Right lobe of liver (tissue), 6 donors: ENCODE results near the gene TSPAN9. TPM values are rescaled to one million over a fixed set of nuclear protein-coding genes. Genes with fewer than 3 reads are reported as not detected.

Experiments used
- ATAC-seq, 4 donors: fragments of 200-7000 bp; cut with Tn5 transposase; one replicate each; pipeline ENCODE4 v1.9.1; 2020; ENCODE audit warnings: mild to moderate bottlenecking in 4 of 4, moderate library complexity in 4 of 4
- DNase-seq, 3 donors: peaks; one replicate each; pipeline ENCODE4 v3.0.0-alpha.2; 2020
- H3K27ac ChIP-seq, 3 donors: fragments of 200-600 bp; one replicate each; pipeline ENCODE4 v1.8.0; 2022
- H3K27me3 ChIP-seq, 2 donors: fragments of 200-600 bp; one replicate each; pipeline ENCODE4 v1.8.0; 2022
- H3K36me3 ChIP-seq, 4 donors: fragments of 200-600 bp; sonication (generic) in 1 of 4; one replicate each; pipeline versions ENCODE4 v1.5.1 to v1.8.0; 2017 to 2022; ENCODE audit warnings: control low read depth in 1 of 4
- H3K4me1 ChIP-seq, 4 donors: fragments of 200-600 bp; sonication (generic) in 1 of 4; one replicate each; pipeline versions ENCODE4 v1.5.1 to v1.8.0; 2017 to 2022; ENCODE audit warnings: control low read depth in 1 of 4
- H3K4me3 ChIP-seq, 3 donors: fragments of 200-600 bp; one replicate each; pipeline ENCODE4 v1.8.0; 2022
- H3K9me3 ChIP-seq, 4 donors: fragments of 200-600 bp; sonication (generic) in 1 of 4; one replicate each; pipeline versions ENCODE4 v1.5.1 to v1.8.0; 2017 to 2022; ENCODE audit warnings: control low read depth in 1 of 4
- POLR2A ChIP-seq: fragments of 450-650 bp; IDR thresholded peaks from one replicate; pipeline ENCODE4 v1.6.1; 2017; ENCODE audit warnings: antibody characterized with exemption, mild to moderate bottlenecking
- WGBS: methylation state at CpG from one replicate; pipeline ENCODE4 v1.1.6; 2018; ENCODE audit warnings: low coverage, low lambda C conversion rate; ENCODE audit not compliant: insufficient coverage; ENCODE audit errors: missing lambda C conversion rate; 5-methylcytosine and 5-hydroxymethylcytosine counted together
- intact Hi-C, 2 donors: fragments of 100-400 bp; cut with DNase I; formaldehyde crosslinking; loops; one replicate each; pipeline versions ENCODE4 v1.11.2 to v1.14.1; 2022
- total RNA-seq, 6 experiments: library from RNA; depleted of rRNA in 2 of 6; stranded (reverse); fragments of >200 nt in 2 of 6; fragmentation: NEBNext Ultra II Directional in 3 of 6; extraction: Animal tissue kit (Norgen Biotek cat#: 25700) in 3 of 6; gene quantifications; one replicate each; pipeline versions ENCODE4 v1.1.0 to v1.2.4, GENCODE V29; 2016 to 2023
- TF ChIP-seq, protein P1 (sequence below), 4 donors: fragments of 200-600 bp in 3 of 4; fragments of 450-650 bp in 1 of 4; IDR thresholded peaks; one replicate each; pipeline versions ENCODE4 v1.5.1 to v1.8.0; 2016 to 2022; ENCODE audit warnings: antibody characterized with exemption in 4 of 4, mild to moderate bottlenecking in 2 of 4
- donor health status: DM: no; HTN: yes; CAD: no.
- donor health status: DM: no; HTN: no; CAD: no.
- donor health status: DM: no; HTN: no; CAD: no.
- donor health status: DM: no; HTN: yes; CAD: no.
- donor health status: DM: no; HTN: yes; CAD: no.

Gene TSPAN9
- total RNA-seq, 6 experiments from 2014 or later: 23.7 to 53.2 (median 39.8) TPM

DNA sequence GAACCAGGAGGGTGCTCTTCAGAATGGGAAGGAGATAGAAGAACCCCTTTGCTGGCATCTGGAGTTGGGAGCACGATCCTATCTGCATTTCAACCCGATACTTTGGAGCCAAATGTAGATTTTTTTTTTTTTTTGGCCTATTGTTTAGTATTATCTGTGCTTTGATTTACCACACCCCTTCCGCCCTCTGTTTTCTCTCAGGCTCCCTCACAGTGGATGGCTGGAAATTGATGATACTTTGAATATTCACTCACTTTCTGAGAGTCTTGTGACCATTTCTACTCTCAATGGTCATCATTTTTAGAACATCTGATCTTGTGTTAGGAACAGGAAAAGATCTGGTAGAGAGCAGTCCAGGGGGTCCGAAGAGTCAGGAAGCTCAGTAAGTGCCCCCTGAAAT lies 9.0 kb downstream of the TSPAN9 start:
- TF ChIP-seq, protein P1, sequence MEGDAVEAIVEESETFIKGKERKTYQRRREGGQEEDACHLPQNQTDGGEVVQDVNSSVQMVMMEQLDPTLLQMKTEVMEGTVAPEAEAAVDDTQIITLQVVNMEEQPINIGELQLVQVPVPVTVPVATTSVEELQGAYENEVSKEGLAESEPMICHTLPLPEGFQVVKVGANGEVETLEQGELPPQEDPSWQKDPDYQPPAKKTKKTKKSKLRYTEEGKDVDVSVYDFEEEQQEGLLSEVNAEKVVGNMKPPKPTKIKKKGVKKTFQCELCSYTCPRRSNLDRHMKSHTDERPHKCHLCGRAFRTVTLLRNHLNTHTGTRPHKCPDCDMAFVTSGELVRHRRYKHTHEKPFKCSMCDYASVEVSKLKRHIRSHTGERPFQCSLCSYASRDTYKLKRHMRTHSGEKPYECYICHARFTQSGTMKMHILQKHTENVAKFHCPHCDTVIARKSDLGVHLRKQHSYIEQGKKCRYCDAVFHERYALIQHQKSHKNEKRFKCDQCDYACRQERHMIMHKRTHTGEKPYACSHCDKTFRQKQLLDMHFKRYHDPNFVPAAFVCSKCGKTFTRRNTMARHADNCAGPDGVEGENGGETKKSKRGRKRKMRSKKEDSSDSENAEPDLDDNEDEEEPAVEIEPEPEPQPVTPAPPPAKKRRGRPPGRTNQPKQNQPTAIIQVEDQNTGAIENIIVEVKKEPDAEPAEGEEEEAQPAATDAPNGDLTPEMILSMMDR (IDR thresholded peaks at IDR 0.05): no peak
- no peak for TF ChIP-seq POLR2A
- peak overlapping the region; percentile 83 to 93 (median 85) for H3K27ac ChIP-seq
- ATAC-seq (no peak), DNase-seq (no peak)
- no peaks in the 10 kb centered on the region for H3K27me3 ChIP-seq
- H3K9me3 ChIP-seq: no peaks in the 10 kb centered on the region
- peak overlapping the region; percentile 10 to 60 (median 44) for H3K4me3 ChIP-seq
- 28% methylated on average over 4 of the region's 4 CpGs for WGBS
- no peaks in the 10 kb centered on the region for H3K36me3 ChIP-seq
- intact Hi-C loops: no loop called here
- peaks cover 0 to 79% (median 17%) of the 10 kb centered on the region in 4 donors for H3K4me1 ChIP-seq

DNA sequence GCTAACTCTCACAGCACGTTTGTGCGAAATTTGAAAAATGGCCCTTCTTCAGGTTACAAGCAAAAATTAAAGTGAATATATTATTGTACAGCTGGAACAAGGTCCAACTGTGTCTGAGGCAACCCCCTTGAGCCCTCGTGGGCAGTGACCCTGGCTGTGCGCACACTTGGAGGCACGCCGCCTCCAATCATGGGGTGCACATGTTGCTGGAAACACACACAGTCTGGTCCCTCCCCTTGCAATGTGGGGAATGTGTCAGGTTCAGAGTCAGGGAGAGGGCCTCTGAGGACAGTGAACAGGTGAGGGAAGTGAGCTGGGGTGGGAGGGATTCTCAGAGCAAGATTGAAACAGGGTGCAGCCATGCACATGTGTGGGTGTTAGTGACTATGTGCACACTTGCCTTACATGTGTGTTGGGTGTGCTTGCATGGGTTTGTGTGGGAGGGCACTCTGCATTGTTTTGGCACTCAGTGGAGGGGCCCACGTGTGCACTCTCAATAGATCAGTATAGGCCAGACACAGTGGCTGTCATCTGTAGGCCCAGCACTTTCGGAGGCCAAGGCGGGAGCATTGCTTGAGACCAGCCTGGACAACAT lies 9.6 kb downstream of the TSPAN9 start:
- Histone ChIP-seq H3K4me3 (peak overlapping the region in 2 of 3 donors; percentile 44 to 60), H3K27ac (peak overlapping the region; percentile 83 to 93 (median 85)), H3K36me3 (no peaks in the 10 kb centered on the region), H3K4me1 (peaks cover 0 to 79% (median 20%) of the 10 kb centered on the region in 4 donors), H3K27me3 (no peaks in the 10 kb centered on the region), H3K9me3 (no peaks in the 10 kb centered on the region)
- WGBS: 36% methylated on average over 9 of the region's 9 CpGs
- intact Hi-C loops: no loop called here
- ATAC-seq: peak; percentile 15 to 67 (median 51)
- peak; percentile 42 to 87 (median 86) for DNase-seq
- TF ChIP-seq POLR2A: no peak
- TF ChIP-seq, protein P1 (IDR thresholded peaks at IDR 0.05): no peak

DNA sequence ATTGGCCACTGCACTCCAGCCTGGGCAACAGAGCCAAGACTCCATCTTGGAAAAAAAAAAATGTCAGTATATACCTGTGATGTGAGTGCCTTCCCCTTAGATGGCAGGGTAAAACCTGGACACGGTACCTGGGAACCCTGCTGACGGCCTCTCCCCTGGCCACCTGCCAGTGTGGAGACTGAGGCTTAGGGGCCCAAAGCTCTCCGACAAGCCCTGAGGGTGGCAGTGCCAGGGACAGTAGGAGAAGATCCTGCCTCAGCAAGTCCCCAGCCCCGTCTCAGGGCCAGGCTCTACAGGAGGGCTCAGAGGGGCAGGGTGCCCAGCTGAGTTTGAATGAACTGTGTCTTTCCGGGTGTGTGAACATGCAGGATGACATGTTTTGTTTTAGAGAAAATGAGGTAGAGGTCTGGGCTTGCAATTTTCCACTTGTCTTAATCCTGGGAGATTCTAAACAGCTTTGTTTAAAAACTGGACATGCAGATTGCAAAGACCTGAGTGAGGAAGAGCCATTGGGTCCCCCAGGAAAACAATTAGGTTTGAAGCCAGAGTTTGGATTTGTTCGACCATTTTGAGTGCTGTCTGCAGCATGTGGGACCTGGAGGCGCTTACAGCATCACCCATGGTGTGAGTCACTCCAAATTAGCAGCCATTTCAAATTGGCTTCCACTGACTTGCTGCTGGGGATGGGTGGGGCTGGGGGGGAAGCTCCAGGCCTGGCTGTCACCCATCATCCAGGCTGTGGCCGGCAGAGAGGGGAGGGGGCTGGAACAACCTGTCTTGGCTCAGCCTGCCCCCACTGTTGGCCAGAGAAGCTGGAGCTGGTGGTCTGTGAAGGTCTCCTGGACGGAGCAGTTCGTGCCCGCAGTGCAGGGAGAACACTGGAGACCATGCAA lies 10.8 kb downstream of the TSPAN9 start:
- H3K9me3 ChIP-seq: no peaks in the 10 kb centered on the region
- H3K27ac ChIP-seq: peak overlapping the region in 1 of 3 donors; percentile 93
- H3K36me3 ChIP-seq: no peaks in the 10 kb centered on the region
- intact Hi-C loops: no loop called here
- H3K27me3 ChIP-seq: no peaks in the 10 kb centered on the region
- no peak for DNase-seq
- WGBS: 74% methylated on average over 3 of the region's 11 CpGs
- H3K4me1 ChIP-seq: peaks cover 0 to 80% (median 20%) of the 10 kb centered on the region in 4 donors
- TF ChIP-seq POLR2A: no peak
- TF ChIP-seq, protein P1 (IDR thresholded peaks at IDR 0.05): no peak
- H3K4me3 ChIP-seq: no peak overlapping the region
- ATAC-seq: no peak

DNA sequence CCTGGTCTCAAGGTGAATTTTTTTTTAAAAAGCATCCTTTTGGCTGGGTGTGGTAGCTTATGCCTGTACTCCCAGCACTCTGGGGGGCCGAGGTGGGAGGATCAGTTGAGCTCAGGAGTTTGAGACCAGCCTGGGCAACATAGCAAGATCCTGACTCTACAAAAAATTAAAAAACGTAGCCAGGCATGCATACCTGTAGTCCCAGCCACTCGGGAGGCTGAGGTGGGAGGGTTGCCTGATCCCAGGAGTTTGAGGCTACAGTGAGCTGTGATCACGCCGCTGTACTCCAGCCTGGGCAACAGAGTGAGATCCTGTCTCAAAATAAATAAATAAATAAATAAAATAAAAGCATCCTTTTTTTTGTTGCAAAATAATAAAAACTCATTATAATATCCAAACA lies 12.4 kb downstream of the TSPAN9 start:
- Histone ChIP-seq H3K27ac (no peak overlapping the region), H3K27me3 (no peaks in the 10 kb centered on the region), H3K4me3 (no peak overlapping the region), H3K4me1 (peaks cover 0 to 64% (median 15%) of the 10 kb centered on the region in 4 donors), H3K36me3 (no peaks in the 10 kb centered on the region), H3K9me3 (no peaks in the 10 kb centered on the region)
- DNase-seq (no peak), ATAC-seq (no peak)
- intact Hi-C loops: no loop called here
- 89% methylated on average over 5 of the region's 5 CpGs for WGBS
- TF ChIP-seq, protein P1 (IDR thresholded peaks at IDR 0.05): no peak
- TF ChIP-seq POLR2A: no peak
